Activated naive CD4-positive, alpha-beta T cell treated with anti-CD3 and anti-CD28 coated beads, Interleukin-2, amount 50 U/mL, for 16 hours (primary cell): ENCODE measurements around the gene ASCL2.

ENCODE experiments used
- DNase-seq: peaks from one replicate; pipeline ENCODE4 v3.0.0-alpha.2; 2020

Gene ASCL2

DNA sequence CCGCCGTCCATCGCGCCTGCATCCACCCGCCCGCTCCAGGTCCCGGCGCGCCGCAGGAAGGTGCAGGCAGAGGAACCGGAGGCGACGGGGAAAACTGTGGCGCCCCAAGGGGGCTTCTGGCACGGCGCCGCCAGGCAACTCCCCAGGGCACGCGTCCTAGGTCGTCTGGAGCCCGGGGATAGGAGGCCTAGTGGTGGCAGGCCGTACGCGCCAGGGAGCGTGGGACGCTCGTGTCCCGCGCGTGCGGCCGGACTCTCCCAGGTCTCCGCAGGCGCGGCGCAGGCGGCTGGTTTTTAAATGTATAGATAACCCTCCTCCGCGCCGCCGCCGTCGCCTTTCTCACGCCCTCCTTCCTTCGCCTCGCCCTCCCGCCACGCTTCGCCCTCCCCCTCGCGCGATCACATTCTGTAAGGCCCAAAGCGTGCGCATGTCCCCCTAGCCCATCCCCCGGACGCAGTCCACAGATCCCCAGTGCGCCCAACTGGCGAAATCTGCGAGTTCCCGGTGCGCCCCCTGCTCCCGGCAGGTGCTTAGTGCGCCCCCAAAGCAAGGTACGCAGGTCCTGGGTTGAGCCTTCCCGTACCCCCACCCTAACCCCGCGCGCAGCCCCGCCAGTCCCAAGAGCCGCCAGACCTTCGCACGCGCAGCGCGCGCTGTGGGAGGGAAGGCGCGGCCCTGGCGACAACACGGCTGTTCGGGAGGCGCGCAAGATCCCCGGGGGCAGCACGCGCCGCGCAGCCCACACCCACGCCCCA is at the start of gene ASCL2:
TSS of gene ASCL2 (minus strand) at position 267 of the 755 bp plus-strand sequence. CDS start at position 11, 256 bp downstream.
- DNase-seq: no peak

DNA sequence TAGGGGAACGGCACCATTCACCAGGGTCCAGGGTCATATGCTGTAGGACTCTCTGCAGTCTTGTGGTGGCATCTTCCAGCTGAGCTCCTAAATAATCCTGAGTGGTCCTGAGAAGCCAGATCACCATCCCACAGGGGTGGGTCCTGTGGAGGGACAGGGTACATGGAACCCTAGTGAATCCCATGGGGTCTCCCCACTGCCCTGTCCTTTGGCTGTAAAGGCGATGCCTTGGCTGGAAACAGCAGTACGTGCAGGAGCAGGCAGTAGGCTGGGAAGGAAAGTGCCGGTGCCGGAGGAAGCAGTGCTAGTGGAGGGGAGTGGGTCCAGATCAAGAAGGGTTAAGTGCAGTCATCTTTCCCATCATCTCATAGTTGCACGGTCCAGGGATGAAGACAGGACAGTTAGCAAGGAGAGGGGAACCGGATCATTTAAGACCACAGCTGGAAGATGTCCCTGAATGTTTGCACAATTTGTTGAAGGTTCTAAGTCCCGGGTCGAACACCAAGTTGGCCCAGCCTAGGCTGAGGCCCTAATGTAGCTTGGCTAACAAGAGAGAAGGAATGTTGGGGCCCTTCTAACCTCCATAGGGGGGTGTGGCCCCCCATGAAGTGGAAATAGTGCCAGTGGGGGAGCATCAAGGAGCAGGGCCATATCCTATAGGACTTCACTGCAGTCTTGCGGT is 49.5 kb upstream of the ASCL2 start:
- DNase-seq: no peak

GRCh38 chr11:2318707-2319106 is 48.3 kb upstream of the ASCL2 start:
- no peak for DNase-seq

DNA sequence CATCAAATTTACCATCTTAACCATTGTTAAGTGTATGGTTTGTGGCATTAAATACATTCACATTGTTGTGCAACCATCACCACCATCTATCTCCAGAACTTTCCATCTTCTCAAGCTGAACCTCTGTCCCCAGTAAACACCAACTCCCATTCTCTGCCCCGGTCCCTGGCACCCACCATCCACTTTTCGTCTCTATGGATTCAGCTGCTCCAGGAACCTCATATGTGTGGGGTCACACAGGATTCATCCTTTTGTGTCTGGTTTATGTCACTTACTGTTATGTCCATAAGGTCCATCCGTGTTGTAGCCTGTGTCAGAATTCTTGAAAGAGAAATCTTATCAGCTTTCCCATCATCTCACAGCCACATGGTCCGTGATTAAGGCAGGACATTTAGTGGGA is 47.7 kb upstream of the ASCL2 start:
- no peak for DNase-seq

GRCh38 chr11:2317354-2318050 is 47.1 kb upstream of the ASCL2 start:
- DNase-seq: no peak

DNA sequence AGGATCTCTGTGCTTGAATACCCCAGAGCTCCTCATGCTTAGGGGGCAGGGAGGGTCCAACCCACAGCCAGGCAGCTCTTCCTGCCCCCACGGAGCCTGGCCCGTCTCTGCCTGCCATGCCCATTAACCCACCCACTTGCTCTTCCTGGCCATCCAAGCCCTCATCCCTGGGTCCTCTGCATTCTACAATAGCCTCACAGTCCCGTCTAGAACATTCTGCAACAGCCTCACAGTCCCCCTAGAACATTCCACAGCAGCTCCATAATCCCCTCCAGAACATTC is 46.5 kb upstream of the ASCL2 start:
- no peak for DNase-seq

DNA sequence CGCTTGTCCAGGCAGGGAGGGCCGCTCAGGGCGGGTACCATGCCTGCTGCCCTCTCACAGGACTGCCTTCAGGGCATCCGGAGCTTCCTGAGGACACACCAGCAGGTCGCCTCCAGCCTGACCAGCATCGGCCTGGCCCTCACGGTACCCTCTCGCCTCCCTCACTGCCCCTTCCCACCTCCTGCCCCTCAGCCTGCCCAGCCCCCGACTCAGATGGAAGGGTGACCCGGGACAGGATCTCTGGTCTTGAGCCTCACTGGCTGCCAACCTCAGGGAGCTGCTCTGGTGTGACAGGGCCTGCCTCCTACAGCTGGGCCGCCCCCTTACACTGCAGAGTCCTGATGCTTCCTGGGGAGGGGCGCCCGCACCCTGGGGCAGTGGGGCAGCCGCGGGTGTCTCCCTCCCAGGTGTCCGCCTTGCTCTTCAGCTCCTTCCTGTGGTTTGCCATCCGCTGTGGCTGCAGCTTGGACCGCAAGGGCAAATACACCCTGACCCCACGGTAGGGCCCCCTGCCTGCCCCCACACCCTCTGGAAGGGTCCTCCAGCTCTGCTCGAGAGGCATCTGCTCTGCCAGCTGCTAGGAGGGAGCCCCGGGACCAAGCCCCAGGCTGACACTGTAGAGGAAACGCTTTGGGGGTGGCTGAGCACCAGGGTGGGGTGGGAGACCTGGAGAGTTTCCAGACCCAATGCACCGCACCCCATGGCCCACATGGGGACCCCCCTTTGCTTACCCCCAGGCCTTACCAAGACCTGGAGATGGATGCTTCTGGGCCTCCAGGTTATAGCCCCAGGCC is 46.0 kb upstream of the ASCL2 start:
- DNase-seq: no peak

GRCh38 chr11:2315395-2316168 is 45.2 kb upstream of the ASCL2 start:
- DNase-seq: no peak

GRCh38 chr11:2314525-2315394 is 44.4 kb upstream of the ASCL2 start:
- DNase-seq: no peak

- DNase-seq: no peak
Measured at GRCh38 chr11:2314136-2314524, 43.7 kb upstream of the ASCL2 start.

DNA sequence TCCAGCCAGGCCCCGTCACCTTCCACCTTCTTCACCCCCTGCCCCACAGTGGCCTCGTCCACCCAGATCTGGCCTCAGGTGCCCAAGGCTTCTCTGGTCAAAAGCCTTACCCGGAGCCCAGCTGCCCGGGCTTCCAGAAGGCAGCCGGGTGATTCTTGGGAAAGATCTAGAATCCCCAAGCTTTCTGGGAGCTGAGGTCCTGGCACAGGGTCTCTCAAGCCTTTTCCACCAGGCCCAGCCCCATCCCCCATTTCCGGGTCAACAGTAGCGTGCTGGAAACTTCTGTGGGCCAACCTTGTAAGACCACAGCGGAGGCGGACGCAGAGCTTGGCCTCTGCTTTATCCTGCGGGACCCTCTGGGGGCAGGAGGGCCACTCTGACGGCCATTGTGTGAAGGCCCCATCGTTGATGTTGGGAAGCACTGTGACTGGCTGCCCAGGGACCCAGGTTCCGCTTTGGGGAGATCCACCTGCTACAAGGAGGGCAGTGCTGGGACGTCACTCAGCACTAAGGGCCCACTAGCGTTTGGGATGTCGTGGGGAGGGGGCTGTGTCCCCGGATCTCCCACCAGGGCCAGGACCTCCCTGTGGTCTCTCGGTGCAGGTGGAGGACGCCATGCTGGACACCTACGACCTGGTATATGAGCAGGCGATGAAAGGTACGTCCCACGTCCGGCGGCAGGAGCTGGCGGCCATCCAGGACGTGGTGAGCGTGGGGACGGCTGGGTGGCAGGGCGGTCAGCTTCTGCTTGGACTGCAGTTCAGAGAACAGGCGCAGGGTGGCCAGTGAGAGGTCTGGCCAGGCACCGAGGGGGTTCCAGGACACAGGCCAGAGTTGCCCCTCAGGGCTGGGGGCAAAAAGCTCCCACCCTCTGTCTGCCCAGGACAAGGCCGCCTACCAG is 42.9 kb upstream of the ASCL2 start:
- DNase-seq: no peak

DNA sequence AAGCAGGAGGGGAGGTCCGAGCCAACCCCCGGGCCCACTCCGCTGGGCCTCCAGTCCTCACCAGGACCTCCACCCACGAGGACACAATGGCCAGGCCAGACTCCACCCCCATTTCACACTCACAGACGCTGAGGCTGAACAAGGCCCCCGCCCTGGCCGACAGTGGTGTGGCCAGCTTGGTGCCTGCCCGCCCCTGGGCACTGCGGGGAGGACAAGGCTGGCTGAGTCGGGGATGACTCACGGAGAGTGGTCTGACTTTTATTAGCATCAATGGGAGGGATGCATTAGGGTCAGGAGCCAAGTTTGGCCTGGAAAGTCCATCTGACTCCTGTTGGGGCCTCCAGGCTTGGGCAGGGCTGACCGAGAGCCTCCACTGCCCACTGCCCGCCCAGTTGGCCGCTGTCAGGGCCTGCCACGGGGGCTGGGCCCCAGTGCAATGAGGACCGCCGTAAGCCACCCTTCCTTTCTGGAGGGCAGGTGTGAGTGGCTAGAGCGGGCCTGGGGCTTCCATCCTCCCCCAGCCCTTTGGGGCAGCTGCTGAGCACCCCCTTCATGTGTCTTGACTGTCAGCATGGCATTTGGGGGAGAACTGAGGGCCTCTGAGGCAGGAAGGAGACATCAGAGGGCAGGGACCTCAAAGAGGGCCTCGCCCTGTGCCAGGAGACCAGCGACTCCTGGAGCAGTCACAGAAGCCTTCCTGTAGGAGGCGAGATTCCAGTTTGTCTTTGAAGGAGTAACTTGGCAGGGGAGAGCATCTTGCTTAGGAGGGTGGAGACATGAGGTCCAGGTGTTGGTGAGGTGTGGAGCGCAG is 42.0 kb upstream of the ASCL2 start:
- DNase-seq: no peak

GRCh38 chr11:2311353-2312133 is 41.2 kb upstream of the ASCL2 start:
- no peak for DNase-seq

- no peak for DNase-seq
Measured at GRCh38 chr11:2310786-2311352, 40.5 kb upstream of the ASCL2 start.

DNA sequence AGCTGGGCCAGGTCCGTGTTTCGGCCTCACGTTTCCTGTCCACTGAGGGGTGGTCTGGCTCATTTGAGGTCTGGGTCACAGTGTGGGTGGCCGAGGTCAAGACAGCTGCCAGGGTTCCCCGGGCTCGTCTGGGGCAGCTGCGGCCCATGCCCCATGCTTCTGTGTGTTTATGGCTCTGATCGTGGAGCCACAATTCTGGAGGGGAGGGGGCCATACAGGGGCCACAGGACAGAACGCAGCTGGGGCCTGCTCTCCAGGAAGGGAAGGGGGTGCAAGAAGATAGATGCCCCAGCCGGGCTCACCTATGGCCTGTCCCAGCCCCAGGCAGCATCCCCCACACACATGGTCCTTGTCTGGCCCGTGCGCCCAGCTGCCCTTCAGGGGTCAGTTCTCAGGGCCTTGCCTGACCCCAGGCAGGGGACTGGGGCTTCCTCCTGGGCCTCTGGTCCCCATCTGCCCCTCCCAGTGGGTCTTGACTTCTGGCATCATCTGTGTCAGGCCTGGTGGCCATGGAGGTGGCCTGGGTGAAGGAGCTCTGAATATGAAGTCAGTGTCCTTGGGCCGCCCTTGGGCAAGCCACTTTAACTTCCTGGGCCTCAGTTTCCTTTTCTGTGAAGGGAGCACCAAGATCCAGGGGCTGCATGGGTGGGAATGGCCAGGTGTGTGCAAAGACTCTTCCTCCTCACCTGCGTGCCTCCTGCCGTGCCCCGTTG is 39.8 kb upstream of the ASCL2 start:
- DNase-seq: no peak

DNA sequence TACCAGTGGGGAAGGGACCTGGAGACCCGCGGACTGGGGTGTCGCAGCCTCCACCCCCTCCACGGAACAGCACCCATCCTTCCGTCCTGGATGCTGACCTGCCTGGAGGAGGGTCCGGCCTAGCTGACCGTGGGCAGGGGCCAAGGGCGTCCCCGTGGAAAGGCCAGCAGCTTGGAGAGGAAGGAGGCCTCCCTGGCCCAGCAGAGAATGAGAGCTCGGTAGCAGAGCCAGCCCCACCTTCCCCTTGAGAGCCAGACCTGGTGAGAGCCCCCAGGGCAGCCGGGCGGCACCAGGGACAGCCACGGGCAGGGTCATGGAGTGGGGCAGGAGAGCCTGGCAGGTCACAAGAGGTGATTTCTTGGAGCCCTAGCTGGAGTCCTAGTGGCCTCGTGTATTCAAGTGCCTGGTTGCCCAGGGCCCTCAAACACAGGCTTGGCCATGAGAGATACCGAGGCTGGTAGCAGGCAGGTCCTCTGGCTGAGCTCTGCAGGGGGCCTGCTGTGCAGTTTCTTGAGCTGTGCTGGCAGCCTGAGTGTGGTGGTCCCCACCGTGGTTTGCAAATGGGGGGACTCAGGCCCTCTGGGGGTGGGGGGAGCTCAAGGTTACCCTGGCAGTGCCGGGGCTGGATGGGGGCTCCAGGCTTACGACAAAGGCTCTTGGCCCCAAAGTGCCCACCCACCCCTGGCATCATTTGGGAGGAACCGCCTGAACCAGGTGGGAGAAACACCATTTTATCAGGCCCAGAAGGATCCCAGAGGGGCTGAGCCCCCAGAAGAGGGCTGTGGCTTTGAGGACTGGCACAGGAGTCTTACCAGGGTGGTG is 39.1 kb upstream of the ASCL2 start:
- no peak for DNase-seq

DNA sequence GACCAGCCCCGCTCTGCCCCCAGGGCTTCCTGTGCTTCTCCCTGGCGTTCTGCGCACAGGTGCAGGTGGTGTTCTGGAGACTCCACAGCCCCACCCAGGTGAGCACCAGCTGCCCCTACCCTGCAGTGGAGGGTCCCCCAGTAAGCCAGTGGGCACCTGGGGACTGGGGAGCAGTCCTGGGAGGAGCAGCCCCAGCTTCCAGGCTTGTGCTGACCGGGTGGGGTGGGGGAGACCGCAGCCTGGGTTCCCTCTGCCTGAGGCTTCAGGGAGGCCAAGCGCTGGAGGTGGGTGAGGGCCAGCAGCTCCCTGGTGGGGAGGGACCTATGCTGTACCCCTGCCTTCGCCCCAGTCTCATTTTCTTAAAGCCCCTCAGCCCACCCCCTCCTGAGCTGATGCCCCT is 38.3 kb upstream of the ASCL2 start:
- DNase-seq: no peak
